Nephron progenitor cell (in vitro differentiated cells): ENCODE results near the gene GABRB2.

Experiments used
- DNase-seq: peaks from one replicate; pipeline ENCODE4 v3.0.0; 2021
- H3K27ac Mint-ChIP-seq: 2 replicates; pipeline ENCODE4 v1.8.0; 2021; ENCODE audit warnings: mild to moderate bottlenecking, moderate library complexity, mixed read lengths
- H3K27me3 Mint-ChIP-seq: 2 replicates; pipeline ENCODE4 v1.8.0; 2021; ENCODE audit warnings: mild to moderate bottlenecking, low read depth, mixed read lengths; ENCODE audit not compliant: poor library complexity
- H3K36me3 Mint-ChIP-seq: 2 replicates; pipeline ENCODE4 v1.8.0; 2021; ENCODE audit warnings: low read depth, mixed read lengths
- H3K4me1 Mint-ChIP-seq: 2 replicates; pipeline ENCODE4 v1.8.0; 2021; ENCODE audit warnings: mixed read lengths
- H3K4me3 Mint-ChIP-seq: 2 replicates; pipeline ENCODE4 v1.8.0; 2021; ENCODE audit warnings: mild to moderate bottlenecking, moderate library complexity, mixed read lengths
- H3K9me3 Mint-ChIP-seq: 2 replicates; pipeline ENCODE4 v1.8.0; 2021; ENCODE audit warnings: mild to moderate bottlenecking, moderate library complexity, mixed read lengths
- TF ChIP-seq, protein P1 (sequence below): fragments of 200-600 bp; sonication (generic); IDR thresholded peaks from 2 replicates; pipeline ENCODE4 v1.5.0; 2021; ENCODE audit warnings: antibody characterized with exemption

The GABRB2 gene

DNA sequence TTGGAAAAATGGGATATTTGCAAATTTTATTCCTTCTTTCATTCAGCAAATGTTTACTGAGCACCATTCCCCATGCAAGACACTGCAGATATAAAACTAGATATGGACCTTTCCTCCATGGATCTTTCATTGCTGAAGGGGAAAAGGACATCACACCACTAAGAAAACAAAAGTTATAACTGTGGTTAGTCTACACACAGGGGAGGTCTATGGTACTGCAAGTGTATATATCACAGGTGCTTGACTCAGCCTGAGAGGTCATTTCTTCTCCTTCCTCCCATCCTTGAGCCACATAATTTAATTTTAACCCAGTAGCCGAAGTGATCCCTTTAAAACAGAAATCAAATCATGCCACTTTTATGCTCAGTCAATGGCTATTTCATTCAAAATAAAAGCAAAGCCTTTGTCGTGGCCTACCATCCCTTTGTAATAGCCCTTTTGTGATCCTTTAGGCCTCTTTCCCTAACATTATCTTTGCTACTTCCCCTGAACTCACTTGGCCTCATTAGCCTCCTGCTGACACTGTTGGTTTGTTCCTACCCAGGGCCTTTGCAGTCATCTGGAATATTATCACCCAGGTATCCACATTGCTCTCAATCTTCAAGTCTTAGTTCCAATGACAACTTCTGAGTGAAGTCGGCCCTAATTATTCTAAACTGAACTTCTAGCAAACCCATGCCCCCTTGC is 213.2 kb downstream of the GABRB2 start:
- no peak for DNase-seq
- peaks cover 3% of the 10 kb centered on the region for H3K9me3 Mint-ChIP-seq
- H3K36me3 Mint-ChIP-seq = peaks cover 5% of the 10 kb centered on the region
- H3K27ac Mint-ChIP-seq = peak overlapping the region; percentile 20
- TF ChIP-seq, protein P1, sequence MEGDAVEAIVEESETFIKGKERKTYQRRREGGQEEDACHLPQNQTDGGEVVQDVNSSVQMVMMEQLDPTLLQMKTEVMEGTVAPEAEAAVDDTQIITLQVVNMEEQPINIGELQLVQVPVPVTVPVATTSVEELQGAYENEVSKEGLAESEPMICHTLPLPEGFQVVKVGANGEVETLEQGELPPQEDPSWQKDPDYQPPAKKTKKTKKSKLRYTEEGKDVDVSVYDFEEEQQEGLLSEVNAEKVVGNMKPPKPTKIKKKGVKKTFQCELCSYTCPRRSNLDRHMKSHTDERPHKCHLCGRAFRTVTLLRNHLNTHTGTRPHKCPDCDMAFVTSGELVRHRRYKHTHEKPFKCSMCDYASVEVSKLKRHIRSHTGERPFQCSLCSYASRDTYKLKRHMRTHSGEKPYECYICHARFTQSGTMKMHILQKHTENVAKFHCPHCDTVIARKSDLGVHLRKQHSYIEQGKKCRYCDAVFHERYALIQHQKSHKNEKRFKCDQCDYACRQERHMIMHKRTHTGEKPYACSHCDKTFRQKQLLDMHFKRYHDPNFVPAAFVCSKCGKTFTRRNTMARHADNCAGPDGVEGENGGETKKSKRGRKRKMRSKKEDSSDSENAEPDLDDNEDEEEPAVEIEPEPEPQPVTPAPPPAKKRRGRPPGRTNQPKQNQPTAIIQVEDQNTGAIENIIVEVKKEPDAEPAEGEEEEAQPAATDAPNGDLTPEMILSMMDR = no peak
- peaks cover 5% of the 10 kb centered on the region for H3K4me1 Mint-ChIP-seq
- no peak overlapping the region for H3K4me3 Mint-ChIP-seq
- no peaks in the 10 kb centered on the region for H3K27me3 Mint-ChIP-seq

GRCh38 chr5:161332343-161332742 is 214.2 kb downstream of the GABRB2 start:
- Mint-ChIP-seq H3K27ac (no peak overlapping the region), H3K9me3 (peaks cover 3% of the 10 kb centered on the region), H3K4me3 (no peak overlapping the region), H3K27me3 (no peaks in the 10 kb centered on the region), H3K4me1 (peaks cover 5% of the 10 kb centered on the region), H3K36me3 (peaks cover 5% of the 10 kb centered on the region)
- TF ChIP-seq, protein P1 = no peak
- no peak for DNase-seq

DNA sequence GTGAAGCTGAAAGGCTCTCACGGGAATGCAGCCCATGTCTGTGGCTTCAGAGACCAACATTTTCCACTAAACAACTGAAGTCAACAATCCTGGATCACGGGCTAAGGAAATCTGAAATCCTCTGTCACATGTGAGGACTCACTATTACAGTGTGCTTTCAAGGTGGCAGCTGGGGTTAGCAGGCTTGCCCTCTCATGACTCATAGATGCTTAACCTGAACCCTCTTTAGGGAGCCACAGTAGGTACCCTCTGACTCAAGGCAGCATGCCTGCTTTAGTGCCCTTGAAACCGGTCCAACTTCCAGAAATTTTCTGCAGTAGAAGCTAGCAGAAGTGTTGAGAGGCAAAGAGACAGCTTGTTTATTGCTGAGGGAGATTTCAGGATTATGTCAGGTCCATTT is 232.5 kb downstream of the GABRB2 start:
- no peaks in the 10 kb centered on the region for H3K4me1 Mint-ChIP-seq
- H3K36me3 Mint-ChIP-seq = no peaks in the 10 kb centered on the region
- H3K27ac Mint-ChIP-seq = no peak overlapping the region
- H3K4me3 Mint-ChIP-seq = no peak overlapping the region
- peaks cover 7% of the 10 kb centered on the region for H3K9me3 Mint-ChIP-seq
- TF ChIP-seq, protein P1 = no peak
- peaks cover 4% of the 10 kb centered on the region for H3K27me3 Mint-ChIP-seq
- DNase-seq = no peak

GRCh38 chr5:161312882-161313281 is 233.6 kb downstream of the GABRB2 start:
- no peak for DNase-seq
- H3K27me3 Mint-ChIP-seq = peaks cover 4% of the 10 kb centered on the region
- H3K4me1 Mint-ChIP-seq = no peaks in the 10 kb centered on the region
- no peak overlapping the region for H3K27ac Mint-ChIP-seq
- TF ChIP-seq, protein P1 = no peak
- peaks cover 13% of the 10 kb centered on the region for H3K9me3 Mint-ChIP-seq
- H3K36me3 Mint-ChIP-seq = no peaks in the 10 kb centered on the region
- no peak overlapping the region for H3K4me3 Mint-ChIP-seq

DNA sequence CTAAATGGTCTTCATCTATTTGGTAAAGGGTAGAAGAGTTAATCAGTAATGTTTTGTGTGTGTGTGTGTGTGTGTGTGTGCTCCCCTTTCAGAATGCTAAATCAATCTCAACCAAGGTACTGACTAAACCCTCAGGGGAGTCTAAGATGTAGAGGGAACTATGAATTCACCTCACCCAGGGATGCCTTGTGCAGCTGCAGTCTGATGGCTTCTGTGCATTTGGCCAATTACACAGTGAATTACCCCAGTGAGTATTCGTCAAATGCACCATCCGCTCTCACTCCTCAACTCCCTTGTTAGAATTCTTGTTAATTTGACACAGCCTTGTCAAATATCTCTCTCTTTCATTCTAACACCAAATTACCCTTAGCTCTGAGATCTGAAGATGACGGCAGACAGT is 234.6 kb downstream of the GABRB2 start:
- H3K27me3 Mint-ChIP-seq = peaks cover 4% of the 10 kb centered on the region
- no peak for DNase-seq

More for the DNA sequence above, 234.6 kb downstream of the GABRB2 start:
- Mint-ChIP-seq H3K4me1 (no peaks in the 10 kb centered on the region), H3K4me3 (no peak overlapping the region), H3K9me3 (peaks cover 13% of the 10 kb centered on the region), H3K27ac (peak overlapping the region; percentile 27), H3K36me3 (no peaks in the 10 kb centered on the region)
- TF ChIP-seq, protein P1 = no peak
